Measurements from ENCODE around the gene MBD3L5.
"Not testable (repeated sequence)": the region's sequence is repeated elsewhere in the genome, so short reads cannot be mapped to it uniquely, and the experiment has no call there.

GRCh38 chr19:7030278-7030677 is at the start of gene MBD3L5:
- TF ChIP-seq CTCF (IDR thresholded peaks at IDR 0.05; ENCODE audit: low read length); EZH2 (optimal IDR thresholded peaks at IDR 0.05; ENCODE audit: low read depth, low read length): not testable (repeated sequence)

Measured in MM.1S (cell line).